Fibroblast of lung (primary cell): ENCODE measurements around the gene WHRN. TPM values are rescaled to one million over a fixed set of nuclear protein-coding genes. Genes with fewer than 3 reads are reported as not detected.

Experiments used
- DNase-seq, 2 donors: peaks; one replicate each; pipeline versions ENCODE4 v3.0.0 to v3.0.0-alpha.2; 2010; ENCODE audit warnings: low read depth in 2 of 2
- H2AFZ ChIP-seq: 2 replicates; pipeline ENCODE4 v1.5.1; 2012; ENCODE audit warnings: low read length, control low read depth, inconsistent platforms
- H3K27ac ChIP-seq: 2 replicates; pipeline ENCODE4 v1.5.1; 2011; ENCODE audit warnings: low read length, control low read depth; ENCODE audit not compliant: insufficient read depth
- H3K27me3 ChIP-seq: 2 replicates; pipeline ENCODE4 v1.5.1; 2011; ENCODE audit warnings: mild to moderate bottlenecking, low read length; ENCODE audit not compliant: control insufficient read depth, insufficient read depth
- H3K36me3 ChIP-seq: 2 replicates; pipeline ENCODE4 v1.5.1; 2011; ENCODE audit warnings: low read length; ENCODE audit not compliant: control insufficient read depth, insufficient read depth
- H3K4me1 ChIP-seq: 2 replicates; pipeline ENCODE4 v1.5.1; 2011; ENCODE audit warnings: low read length; ENCODE audit not compliant: control insufficient read depth, insufficient read depth; ENCODE audit errors: extremely low read depth
- H3K4me2 ChIP-seq: 2 replicates; pipeline ENCODE4 v1.5.1; 2011; ENCODE audit warnings: low read length, control low read depth; ENCODE audit not compliant: insufficient read depth; ENCODE audit errors: extremely low read depth
- H3K4me3 ChIP-seq, 4 experiments: fragments of 200-600 bp in 1 of 4; sonication (generic) in 1 of 4; replicated peaks in 1 of 4; 2 replicates each; pipeline ENCODE4 v1.5.1; 2011 to 2016; ENCODE audit warnings: low read length in 4 of 4, low read depth in 3 of 4, mild to moderate bottlenecking in 3 of 4, control low read depth in 2 of 4, inconsistent platforms in 1 of 4, mixed read lengths in 1 of 4; ENCODE audit not compliant: insufficient read depth in 1 of 4; ENCODE audit errors: control extremely low read depth in 1 of 4
- H3K79me2 ChIP-seq: 2 replicates; pipeline ENCODE4 v1.5.1; 2012; ENCODE audit warnings: mild to moderate bottlenecking, low read length, inconsistent platforms; ENCODE audit not compliant: control insufficient read depth, insufficient read depth
- H3K9ac ChIP-seq: 2 replicates; pipeline ENCODE4 v1.5.1; 2011; ENCODE audit warnings: mild to moderate bottlenecking, low read length, control low read depth; ENCODE audit not compliant: insufficient read depth
- H3K9me3 ChIP-seq: 2 replicates; pipeline ENCODE4 v1.5.1; 2012; ENCODE audit warnings: low read depth, low read length; ENCODE audit not compliant: control insufficient read depth, insufficient read depth
- H4K20me1 ChIP-seq: 2 replicates; pipeline ENCODE4 v1.5.1; 2011; ENCODE audit warnings: low read length; ENCODE audit not compliant: control insufficient read depth, insufficient read depth; ENCODE audit errors: extremely low read depth
- CTCF ChIP-seq, 2 donors: IDR thresholded peaks in 1 of 2; conservative IDR thresholded peaks in 1 of 2; 1 replicate in 1 of 2; 2 replicates in 1 of 2; pipeline ENCODE4 v1.5.1; 2011 to 2012; ENCODE audit warnings: low read length in 2 of 2, control low read depth in 1 of 2, inconsistent platforms in 1 of 2, low read depth in 1 of 2, mild to moderate bottlenecking in 1 of 2
- EZH2 ChIP-seq: IDR thresholded peaks from 2 replicates; pipeline ENCODE4 v1.5.1; 2012; ENCODE audit warnings: low read length, control low read depth, mild to moderate bottlenecking; ENCODE audit errors: missing control alignments
- polyA plus RNA-seq, 2 donors: library from polyadenylated mRNA; depleted of rRNA in 1 of 2; stranded (reverse) in 1 of 2; unstranded in 1 of 2; fragments of >200 nt; gene quantifications; 2 replicates each; pipeline ENCODE4 v1.2.1, GENCODE V29; 2011 to 2012; ENCODE audit warnings: missing spikeins in 1 of 2
- total RNA-seq: library from RNA; depleted of rRNA; stranded (reverse); fragments of >200 nt; gene quantifications from 2 replicates; pipeline ENCODE4 v1.2.1, GENCODE V29; 2014

Gene WHRN
- total and polyA plus RNA-seq, 2 donors (not counting 1 experiment from before 2014, with no cell fraction given) = 0.16 to 1.8 TPM

GRCh38 chr9:114389612-114390368 lies 115.5 kb downstream of the WHRN start:
- H3K9me3 ChIP-seq = no peaks in the 10 kb centered on the region
- no peak for DNase-seq
- H3K36me3 ChIP-seq = no peaks in the 10 kb centered on the region

DNA sequence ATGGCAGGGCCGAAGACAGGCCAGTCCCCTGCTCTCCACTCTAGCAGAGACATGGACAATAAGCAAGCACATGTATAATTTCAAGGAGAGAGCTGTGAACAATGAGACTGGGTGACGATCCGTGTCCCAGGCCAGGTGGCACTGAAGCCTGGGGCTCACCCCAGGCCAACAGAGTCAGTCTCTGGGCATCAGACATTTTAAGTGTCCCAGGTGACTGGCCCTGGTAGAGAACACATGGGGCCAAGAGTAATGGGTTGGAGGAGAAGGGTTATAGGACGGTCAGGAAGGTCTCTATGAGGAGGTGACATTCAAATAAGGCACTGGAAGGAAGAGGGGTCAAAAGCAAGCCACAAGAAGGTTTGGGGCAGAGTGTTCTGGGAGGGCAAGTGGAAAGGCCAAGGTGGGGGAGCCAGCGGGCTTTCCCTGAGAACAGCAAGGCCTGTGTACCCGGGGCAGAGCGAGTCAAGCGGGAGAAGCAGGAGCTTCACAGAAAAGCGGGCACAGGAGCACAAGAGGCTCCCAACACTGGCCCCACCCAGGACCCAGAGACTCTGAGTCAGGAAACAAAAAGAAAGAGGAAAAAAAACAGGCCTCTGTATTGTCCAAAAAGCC lies 116.4 kb downstream of the WHRN start:
- no peaks in the 10 kb centered on the region for H3K36me3 ChIP-seq
- no peaks in the 10 kb centered on the region for H3K9me3 ChIP-seq
- no peaks in the 10 kb centered on the region for H4K20me1 ChIP-seq
- no peaks in the 10 kb centered on the region for H3K27me3 ChIP-seq
- no peak overlapping the region for H3K9ac ChIP-seq
- no peak overlapping the region for H2AFZ ChIP-seq
- DNase-seq = no peak
- TF ChIP-seq EZH2 = no peak
- no peak for TF ChIP-seq CTCF (conservative IDR thresholded peaks at IDR 0.05 in 1 of 2, IDR thresholded peaks at IDR 0.05 in 1 of 2; ENCODE audit: low read depth in 1 of 2, low read length in 2 of 2)
- no peak overlapping the region for H3K27ac ChIP-seq
- H3K4me1 ChIP-seq = peaks cover 26% of the 10 kb centered on the region
- H3K79me2 ChIP-seq = peaks cover 12% of the 10 kb centered on the region
- H3K4me3 ChIP-seq = no peak overlapping the region
- H3K4me2 ChIP-seq = no peak overlapping the region

More at GRCh38 chr9:114389612-114390368, 115.5 kb downstream of the WHRN start:
- H3K79me2 ChIP-seq = peaks cover 11% of the 10 kb centered on the region
- no peak overlapping the region for H3K27ac ChIP-seq
- no peak overlapping the region for H3K9ac ChIP-seq
- no peak overlapping the region for H2AFZ ChIP-seq
- peaks cover 21% of the 10 kb centered on the region for H3K4me1 ChIP-seq
- no peaks in the 10 kb centered on the region for H3K27me3 ChIP-seq
- H3K4me3 ChIP-seq = no peak overlapping the region
- H3K4me2 ChIP-seq = no peak overlapping the region
- H4K20me1 ChIP-seq = no peaks in the 10 kb centered on the region
- TF ChIP-seq EZH2 = no peak
- no peak for TF ChIP-seq CTCF (conservative IDR thresholded peaks at IDR 0.05 in 1 of 2, IDR thresholded peaks at IDR 0.05 in 1 of 2; ENCODE audit: low read depth in 1 of 2, low read length in 2 of 2)

DNA sequence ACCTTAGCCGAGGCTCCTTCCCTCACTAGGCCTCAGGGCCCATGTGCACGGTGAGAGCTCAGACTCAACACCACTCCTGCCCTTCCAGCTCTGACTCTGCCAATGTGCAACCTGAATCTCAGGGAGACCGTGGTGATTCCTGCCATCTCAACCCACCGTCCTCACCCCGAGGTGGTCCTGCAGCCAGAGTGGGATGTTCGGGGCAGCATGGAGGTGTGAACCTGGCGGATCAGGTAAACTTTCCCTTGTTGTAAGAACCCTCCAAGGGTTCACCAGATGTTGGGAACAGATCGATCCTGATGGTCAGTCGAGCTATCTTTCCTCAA lies 117.0 kb downstream of the WHRN start:
- H3K9ac ChIP-seq = peak overlapping the region; percentile 67
- no peaks in the 10 kb centered on the region for H3K27me3 ChIP-seq
- H3K4me2 ChIP-seq = no peak overlapping the region
- no peaks in the 10 kb centered on the region for H4K20me1 ChIP-seq
- peaks cover 31% of the 10 kb centered on the region for H3K4me1 ChIP-seq
- H3K4me3 ChIP-seq = peak overlapping the region in 2 of 4 experiments; percentile 66 to 80
- H3K79me2 ChIP-seq = peaks cover 12% of the 10 kb centered on the region
- H3K36me3 ChIP-seq = no peaks in the 10 kb centered on the region
- TF ChIP-seq CTCF (conservative IDR thresholded peaks at IDR 0.05 in 1 of 2, IDR thresholded peaks at IDR 0.05 in 1 of 2; ENCODE audit: low read depth in 1 of 2, low read length in 2 of 2) (no peak), EZH2 (no peak)
- DNase-seq = no peak
- H3K9me3 ChIP-seq = no peaks in the 10 kb centered on the region
- H2AFZ ChIP-seq = peak overlapping the region; percentile 86
- peak overlapping the region; percentile 72 for H3K27ac ChIP-seq
